NCI-H82 treated with DMSO at 0.1 percent for 48 hours (cell line): ENCODE measurements around the gene SNRPD3.
"Not testable (repeated sequence)": the region's sequence is repeated elsewhere in the genome, so short reads cannot be mapped to it uniquely, and the experiment has no call there.

ENCODE experiments used
- DNase-seq: peaks from one replicate; lab custom pipeline; 2025; ENCODE audit not compliant: unreplicated experiment; lab: John Stamatoyannopoulos, UW

SNRPD3 gene

GRCh38 chr22:24606340-24606739, 50.5 kb downstream of the SNRPD3 start:
- DNase-seq: not testable (repeated sequence)

- DNase-seq: not testable (repeated sequence)
Measured at GRCh38 chr22:24607429-24607983, 51.7 kb downstream of the SNRPD3 start.

GRCh38 chr22:24608327-24608726, 52.5 kb downstream of the SNRPD3 start:
- not testable (repeated sequence) for DNase-seq

- not testable (repeated sequence) for DNase-seq
Measured at GRCh38 chr22:24609888-24610287, 54.1 kb downstream of the SNRPD3 start.

GRCh38 chr22:24614794-24615193, 59.0 kb downstream of the SNRPD3 start:
- not testable (repeated sequence) for DNase-seq

GRCh38 chr22:24621244-24621643, 65.4 kb downstream of the SNRPD3 start:
- not testable (repeated sequence) for DNase-seq

GRCh38 chr22:24622596-24622995, 66.8 kb downstream of the SNRPD3 start:
- DNase-seq: not testable (repeated sequence)
